ENCODE results near the gene LDB3.
"Not testable (repeated sequence)": the region's sequence is repeated elsewhere in the genome, so short reads cannot be mapped to it uniquely, and the experiment has no call there.

LDB3 gene

GRCh38 chr10:86668297-86669165, at the start of gene LDB3:
Gene LDB3, plus strand, starts transcription at chr10:86668511. Its CDS starts 181 bp downstream, at chr10:86668692.
- DNase-seq, result no peak

GRCh38 chr10:86628311-86628710, 40.0 kb upstream of the LDB3 start:
- no peak for DNase-seq

GRCh38 chr10:86630079-86630478, 38.2 kb upstream of the LDB3 start:
- DNase-seq, result no peak

GRCh38 chr10:86632009-86632800, 36.1 kb upstream of the LDB3 start:
- no peak for DNase-seq

- no peak for DNase-seq
Observed at GRCh38 chr10:86632951-86633350, 35.4 kb upstream of the LDB3 start.

GRCh38 chr10:86635402-86635801, 32.9 kb upstream of the LDB3 start:
- no peak for DNase-seq

GRCh38 chr10:86636311-86636710, 32.0 kb upstream of the LDB3 start:
- DNase-seq, result no peak

GRCh38 chr10:86642021-86642420, 26.3 kb upstream of the LDB3 start:
- DNase-seq, result no peak

- DNase-seq, result no peak
Observed at GRCh38 chr10:86642499-86642898, 25.8 kb upstream of the LDB3 start.

- DNase-seq, result no peak
Observed at GRCh38 chr10:86644152-86644793, 24.0 kb upstream of the LDB3 start.

- DNase-seq, result no peak
Observed at GRCh38 chr10:86644794-86645445, 23.4 kb upstream of the LDB3 start.

- not testable (repeated sequence) for DNase-seq
Observed at GRCh38 chr10:86645621-86646165, 22.6 kb upstream of the LDB3 start.

GRCh38 chr10:86646532-86646931, 21.8 kb upstream of the LDB3 start:
- no peak for DNase-seq

GRCh38 chr10:86646933-86647332, 21.4 kb upstream of the LDB3 start:
- DNase-seq, result no peak

- DNase-seq, result no peak
Observed at GRCh38 chr10:86647773-86648703, 20.3 kb upstream of the LDB3 start.

GRCh38 chr10:86648704-86649427, 19.4 kb upstream of the LDB3 start:
- no peak for DNase-seq

GRCh38 chr10:86649471-86650150, 18.7 kb upstream of the LDB3 start:
- no peak for DNase-seq

- no peak for DNase-seq
Observed at GRCh38 chr10:86650151-86650550, 18.2 kb upstream of the LDB3 start.

- no peak for DNase-seq
Observed at GRCh38 chr10:86651021-86651471, 17.3 kb upstream of the LDB3 start.

Measured in NCI-H1694 (cell line).